ENCODE data around the gene PVALB. TPM values are rescaled to one million over a fixed set of nuclear protein-coding genes. Genes with fewer than 3 reads are reported as not detected.

The PVALB gene, protein sequence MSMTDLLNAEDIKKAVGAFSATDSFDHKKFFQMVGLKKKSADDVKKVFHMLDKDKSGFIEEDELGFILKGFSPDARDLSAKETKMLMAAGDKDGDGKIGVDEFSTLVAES
- total RNA-seq, result 1.2 TPM

DNA sequence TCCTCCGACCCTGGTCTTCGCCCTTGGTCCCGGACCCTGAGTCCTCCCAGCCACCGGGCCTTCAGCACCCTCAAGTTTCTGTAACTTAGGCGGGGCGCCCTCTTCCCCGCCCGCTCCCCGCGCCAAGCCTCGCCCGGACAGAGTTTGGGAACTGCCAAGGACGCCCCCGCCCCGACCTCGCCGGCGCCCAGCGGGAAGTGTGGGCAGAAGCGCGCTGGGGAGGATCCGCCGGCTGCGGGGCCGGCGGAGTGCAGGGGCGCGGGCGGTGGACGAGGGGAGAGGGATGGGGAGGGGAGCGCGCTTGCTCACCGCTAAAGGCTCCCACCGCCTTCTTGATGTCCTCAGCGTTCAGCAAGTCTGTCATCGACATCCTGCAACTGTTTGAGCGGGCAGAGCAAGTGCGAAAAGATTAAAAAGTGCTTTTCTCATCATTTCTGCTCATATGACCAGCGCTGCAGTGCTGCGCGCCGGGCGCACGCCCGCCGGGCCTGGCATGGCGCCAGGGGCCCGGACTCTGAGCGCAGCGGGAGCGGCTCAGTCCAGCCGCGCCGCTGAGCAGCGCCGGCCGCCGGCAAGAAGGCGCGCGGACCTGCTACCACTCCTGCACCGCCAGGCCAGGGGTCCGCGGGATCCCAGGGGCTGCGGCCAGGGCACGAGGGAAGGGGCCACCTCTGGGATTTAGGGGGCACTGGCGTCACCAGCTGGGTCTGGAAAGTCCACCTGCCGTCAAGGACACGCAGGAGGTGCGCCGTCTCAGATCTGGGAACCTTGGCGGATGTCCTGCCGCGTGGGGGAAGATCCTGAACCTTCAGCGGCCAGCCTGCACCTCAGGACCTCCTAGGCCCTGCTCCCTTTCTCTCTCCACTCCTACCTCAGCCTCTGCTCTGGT is at the start of gene PVALB:
Gene PVALB, minus strand, starts transcription at position 400 of the 889 bp plus-strand sequence. Its CDS starts 30 bp downstream, at position 370.

GRCh38 chr22:36860821-36861659 is 44.2 kb upstream of the PVALB start, which contains the start of gene NCF4:
NCF4 (plus strand) TSS chr22:36861006; CDS start chr22:36861172, 166 bp downstream.

DNA sequence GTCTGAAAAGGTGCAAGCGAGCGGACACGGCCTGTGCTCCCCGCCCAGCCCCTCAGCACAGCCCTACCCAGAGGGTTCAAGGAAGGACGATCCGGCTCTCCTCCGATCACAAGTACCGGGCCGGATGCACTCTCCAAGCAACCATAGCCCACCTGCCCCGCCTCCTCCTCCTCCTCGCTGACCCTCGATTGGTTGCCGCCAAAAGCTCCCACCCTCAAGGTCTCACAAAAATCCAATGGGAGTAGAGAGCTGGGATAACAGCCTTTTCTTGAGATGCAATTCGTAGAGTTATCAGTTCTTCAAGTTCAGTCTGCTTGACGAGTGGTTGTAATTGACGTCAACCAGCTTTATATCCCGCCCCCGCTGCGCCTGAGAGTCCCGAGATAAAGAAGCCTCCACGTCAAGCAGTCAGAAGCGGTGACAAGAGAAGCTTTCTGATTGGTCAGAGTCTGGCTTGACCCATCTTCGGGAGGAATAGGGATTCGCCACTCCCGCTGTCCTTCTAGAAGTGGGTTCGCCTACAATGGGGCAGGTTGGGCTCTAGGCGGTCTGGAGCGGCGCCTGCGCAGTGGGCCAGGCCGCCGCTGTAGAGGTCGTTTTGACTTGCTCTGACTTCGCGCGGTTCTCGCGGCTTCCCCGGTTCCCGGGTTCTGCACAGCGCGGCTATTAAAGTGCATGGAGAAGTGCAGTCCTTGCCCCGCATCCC is 40.7 kb downstream of the PVALB start, which contains the start of gene IFT27:
Gene IFT27, minus strand, starts transcription at position 156 of the 706 bp plus-strand sequence. CDS start 412 bp downstream, outside the sequence.

Other genes with a start within 250 kb of the PVALB start
- 6.5 TPM for gene CACNG2, start 113.3 kb downstream of the PVALB start, total RNA-seq
- gene IFT27, start 40.9 kb downstream of the PVALB start, total RNA-seq, result 22.1 TPM
- gene NCF4, start 44.0 kb upstream of the PVALB start, total RNA-seq, result 3.0 TPM
- gene CSF2RB, start 96.6 kb upstream of the PVALB start, total RNA-seq, result 0.92 TPM
- gene TST, start 202.4 kb upstream of the PVALB start, total RNA-seq, result 8.1 TPM
- 25.4 TPM for gene MPST, start 202.7 kb upstream of the PVALB start, total RNA-seq
- gene KCTD17, start 234.7 kb upstream of the PVALB start, total RNA-seq, result 34.1 TPM

Data from diencephalon (tissue), 1 donor.